ENCODE measurements around the gene B4GALT1.

DNA sequence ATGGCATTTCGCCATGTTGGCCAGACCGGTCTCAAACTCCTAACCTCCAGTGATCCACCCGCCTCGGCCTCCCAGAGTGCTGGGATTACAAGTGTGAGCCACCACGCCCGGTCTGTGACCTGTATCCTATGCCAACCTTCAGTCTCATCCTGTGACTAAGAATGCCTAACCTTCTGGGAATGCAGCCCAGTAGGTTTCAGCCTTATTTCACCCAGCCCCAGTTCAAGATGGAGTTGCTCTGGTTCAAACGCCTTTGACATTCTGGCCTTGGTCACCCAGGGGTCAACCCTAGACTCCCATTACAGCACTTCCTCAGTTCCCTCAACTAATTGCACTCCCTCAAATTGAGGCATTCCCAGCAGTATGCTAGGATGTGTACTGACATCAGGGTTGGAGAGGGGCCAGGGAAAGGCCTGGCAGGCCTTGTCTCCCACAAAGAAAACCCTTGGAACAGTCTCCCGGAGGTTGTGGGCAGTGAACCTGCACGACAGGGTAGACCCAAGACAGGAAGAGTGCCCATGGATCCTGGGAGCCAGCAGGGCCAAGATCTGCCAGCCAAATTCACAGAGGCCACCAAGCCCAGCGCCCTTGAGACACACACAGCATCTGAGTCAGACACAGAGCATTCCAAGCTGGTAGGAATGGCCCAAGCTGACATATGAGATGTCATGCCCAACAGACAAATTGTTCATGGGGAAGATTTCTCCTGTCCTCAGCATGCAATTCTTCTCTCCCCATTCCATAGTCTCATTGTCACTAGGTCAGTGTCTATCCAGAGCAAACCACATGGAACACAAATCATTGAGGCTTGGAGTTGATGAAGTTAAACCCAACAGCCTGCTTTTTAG is 65.8 kb downstream of the B4GALT1 start:
- TF ChIP-seq, protein P1, sequence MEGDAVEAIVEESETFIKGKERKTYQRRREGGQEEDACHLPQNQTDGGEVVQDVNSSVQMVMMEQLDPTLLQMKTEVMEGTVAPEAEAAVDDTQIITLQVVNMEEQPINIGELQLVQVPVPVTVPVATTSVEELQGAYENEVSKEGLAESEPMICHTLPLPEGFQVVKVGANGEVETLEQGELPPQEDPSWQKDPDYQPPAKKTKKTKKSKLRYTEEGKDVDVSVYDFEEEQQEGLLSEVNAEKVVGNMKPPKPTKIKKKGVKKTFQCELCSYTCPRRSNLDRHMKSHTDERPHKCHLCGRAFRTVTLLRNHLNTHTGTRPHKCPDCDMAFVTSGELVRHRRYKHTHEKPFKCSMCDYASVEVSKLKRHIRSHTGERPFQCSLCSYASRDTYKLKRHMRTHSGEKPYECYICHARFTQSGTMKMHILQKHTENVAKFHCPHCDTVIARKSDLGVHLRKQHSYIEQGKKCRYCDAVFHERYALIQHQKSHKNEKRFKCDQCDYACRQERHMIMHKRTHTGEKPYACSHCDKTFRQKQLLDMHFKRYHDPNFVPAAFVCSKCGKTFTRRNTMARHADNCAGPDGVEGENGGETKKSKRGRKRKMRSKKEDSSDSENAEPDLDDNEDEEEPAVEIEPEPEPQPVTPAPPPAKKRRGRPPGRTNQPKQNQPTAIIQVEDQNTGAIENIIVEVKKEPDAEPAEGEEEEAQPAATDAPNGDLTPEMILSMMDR (IDR thresholded peaks at IDR 0.05): no peak
- TF ChIP-seq EZH2 (IDR thresholded peaks at IDR 0.05): no peak

Data from neural progenitor cell (in vitro differentiated cells).